ENCODE data around the gene AGTR1.

Gene AGTR1

GRCh38 chr3:148789906-148790305 lies 92.2 kb downstream of the AGTR1 start:
- DNase-seq (ENCODE audit: low spot score in 2 of 2), result no peak
- Histone ChIP-seq H3K36me3 (replicated peaks) (no peaks in the 10 kb centered on the region), H3K9me3 (no peaks in the 10 kb centered on the region), H3K4me1 (peaks cover 9% of the 10 kb centered on the region), H3K27me3 (ENCODE audit: low read depth) (peaks cover 11% of the 10 kb centered on the region), H3K4me3 (no peak overlapping the region)
- in situ Hi-C loops (cut with MboI; ENCODE audit: low sequenced_read_pairs), result no loop called here

- in situ Hi-C loops (cut with MboI; ENCODE audit: low sequenced_read_pairs), result no loop called here
- Histone ChIP-seq H3K4me3 (no peak overlapping the region), H3K4me1 (peaks cover 9% of the 10 kb centered on the region), H3K36me3 (replicated peaks) (no peaks in the 10 kb centered on the region), H3K27me3 (ENCODE audit: low read depth) (peaks cover 11% of the 10 kb centered on the region), H3K9me3 (no peaks in the 10 kb centered on the region)
- no peak for DNase-seq (ENCODE audit: low spot score in 2 of 2)
These were observed 92.7 kb downstream of the AGTR1 start for GRCh38 chr3:148790370-148790769.

- Histone ChIP-seq H3K4me1 (peaks cover 9% of the 10 kb centered on the region), H3K4me3 (no peak overlapping the region), H3K36me3 (replicated peaks) (no peaks in the 10 kb centered on the region), H3K9me3 (no peaks in the 10 kb centered on the region), H3K27me3 (ENCODE audit: low read depth) (peaks cover 13% of the 10 kb centered on the region)
- in situ Hi-C loops (cut with MboI; ENCODE audit: low sequenced_read_pairs), result no loop called here
- DNase-seq (ENCODE audit: low spot score in 2 of 2), result no peak
These were observed 93.4 kb downstream of the AGTR1 start for GRCh38 chr3:148790851-148791735.

GRCh38 chr3:148791920-148792319 lies 94.2 kb downstream of the AGTR1 start:
- Histone ChIP-seq H3K4me1 (peaks cover 9% of the 10 kb centered on the region), H3K9me3 (no peaks in the 10 kb centered on the region), H3K27me3 (ENCODE audit: low read depth) (peaks cover 13% of the 10 kb centered on the region), H3K4me3 (no peak overlapping the region), H3K36me3 (replicated peaks) (no peaks in the 10 kb centered on the region)
- in situ Hi-C loops (cut with MboI; ENCODE audit: low sequenced_read_pairs), result no loop called here
- no peak for DNase-seq (ENCODE audit: low spot score in 2 of 2)

GRCh38 chr3:148792516-148792915 lies 94.8 kb downstream of the AGTR1 start:
- Histone ChIP-seq H3K4me3 (no peak overlapping the region), H3K27me3 (ENCODE audit: low read depth) (peaks cover 13% of the 10 kb centered on the region), H3K9me3 (no peaks in the 10 kb centered on the region), H3K36me3 (replicated peaks) (no peaks in the 10 kb centered on the region), H3K4me1 (peaks cover 9% of the 10 kb centered on the region)
- no peak for DNase-seq (ENCODE audit: low spot score in 2 of 2)
- in situ Hi-C loops (cut with MboI; ENCODE audit: low sequenced_read_pairs), result no loop called here

All from HAP-1 (cell line).